KOPT-K1 (cell line): ENCODE measurements around the gene TLCD5.

Experiments used
- H3K27ac ChIP-seq: fragments of 200-600 bp; sonication (generic); 2 replicates; pipeline ENCODE4 v1.5.1; 2016; ENCODE audit warnings: antibody characterized with exemption, mild to moderate bottlenecking, low read depth, low read length; ENCODE audit not compliant: poor library complexity, severe bottlenecking
- H3K36me3 ChIP-seq: fragments of 200-600 bp; sonication (generic); 2 replicates; pipeline ENCODE4 v1.5.1; 2017; ENCODE audit warnings: antibody characterized with exemption, mild to moderate bottlenecking, low read length, moderate library complexity; ENCODE audit not compliant: insufficient read depth
- H3K9me3 ChIP-seq: fragments of 200-600 bp; sonication (generic); 2 replicates; pipeline ENCODE4 v1.5.1; 2017; ENCODE audit warnings: antibody characterized with exemption, low read length, mild to moderate bottlenecking; ENCODE audit not compliant: insufficient read depth, poor library complexity, severe bottlenecking

The TLCD5 gene

DNA sequence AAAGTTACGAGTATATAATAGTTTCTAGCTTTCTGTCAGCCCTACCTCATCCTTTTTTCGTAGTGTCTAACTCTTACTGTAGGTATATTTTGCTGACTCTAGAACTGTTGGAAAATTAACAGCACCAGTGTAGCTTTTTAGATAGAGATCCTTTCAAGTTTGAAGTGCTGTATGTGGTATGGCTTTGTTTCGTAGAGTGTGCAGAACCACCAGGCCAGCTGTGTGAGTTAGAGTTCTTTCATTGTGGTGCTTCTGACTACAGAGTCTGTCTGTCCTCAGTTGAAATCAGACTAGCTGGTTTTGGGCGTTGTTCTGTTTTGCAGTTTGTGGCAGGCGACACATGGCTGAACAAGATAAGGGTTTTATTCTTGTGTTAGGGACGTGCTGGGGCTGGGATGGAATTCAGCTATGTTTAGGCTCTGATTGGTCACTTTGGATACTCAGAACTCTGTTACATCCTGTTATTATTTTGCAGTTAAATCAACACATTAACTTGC is 14.3 kb downstream of the TLCD5 start:
- no peak overlapping the region for H3K27ac ChIP-seq
- peaks cover 17% of the 10 kb centered on the region for H3K9me3 ChIP-seq
- H3K36me3 ChIP-seq: no peaks in the 10 kb centered on the region

DNA sequence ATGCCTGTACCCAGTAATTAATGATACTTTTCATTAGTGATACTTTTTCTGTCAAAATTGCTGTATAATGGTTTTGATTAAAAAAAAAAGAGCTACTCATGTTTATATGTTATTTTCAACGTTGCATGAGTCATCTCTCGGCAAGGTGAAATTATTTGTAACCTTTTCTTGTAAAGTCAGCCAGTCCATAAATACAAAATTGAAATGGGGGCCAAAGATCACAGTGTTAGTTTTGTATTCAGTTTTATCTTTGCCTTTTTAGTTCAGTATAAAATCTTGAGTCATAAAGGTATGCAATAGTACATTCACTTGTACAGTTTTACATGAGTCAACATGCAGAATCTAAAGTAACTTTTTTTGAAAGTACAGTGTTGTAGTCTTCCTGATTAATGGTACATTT is 15.4 kb downstream of the TLCD5 start:
- Histone ChIP-seq H3K36me3 (no peaks in the 10 kb centered on the region), H3K27ac (no peak overlapping the region), H3K9me3 (peaks cover 17% of the 10 kb centered on the region)

DNA sequence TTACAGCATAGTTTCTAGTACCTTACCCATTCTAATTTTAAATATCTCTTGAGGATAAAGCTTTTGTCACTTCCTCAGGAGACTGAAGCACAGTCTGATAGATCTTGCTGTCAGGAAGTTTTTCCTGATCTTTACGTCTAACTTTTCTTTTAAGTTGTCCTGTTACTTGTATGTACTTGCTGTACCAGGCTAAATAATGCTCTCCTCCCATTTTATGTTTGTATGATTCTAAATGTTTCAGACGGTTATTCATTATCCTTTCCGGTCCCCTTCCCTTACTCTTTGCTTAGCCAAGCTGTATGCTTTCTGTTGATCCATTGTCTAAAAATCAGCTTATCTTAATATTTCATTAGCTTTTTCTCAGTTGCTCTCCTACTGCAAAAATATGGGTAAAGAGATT is 17.1 kb downstream of the TLCD5 start:
- Histone ChIP-seq H3K9me3 (peaks cover 17% of the 10 kb centered on the region), H3K27ac (no peak overlapping the region), H3K36me3 (no peaks in the 10 kb centered on the region)

DNA sequence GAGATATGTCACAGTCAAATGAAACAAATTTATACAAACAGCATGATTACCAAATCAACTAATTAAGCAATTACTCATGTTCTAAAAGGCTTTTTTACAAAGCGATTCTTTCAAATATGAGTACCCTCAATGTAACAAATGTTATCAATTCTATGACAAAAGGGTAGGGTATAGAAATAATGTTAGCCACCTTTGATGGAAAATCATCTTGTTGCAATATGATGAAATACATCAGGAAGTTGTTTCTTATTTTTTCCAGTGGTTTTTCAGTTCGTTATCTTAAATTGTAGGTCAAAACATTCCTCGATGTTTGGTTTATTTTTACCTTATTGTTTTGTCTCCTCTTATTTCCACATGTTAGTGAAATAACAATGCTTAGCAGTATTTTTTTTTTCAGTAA is 17.6 kb downstream of the TLCD5 start:
- Histone ChIP-seq H3K27ac (no peak overlapping the region), H3K9me3 (peaks cover 17% of the 10 kb centered on the region), H3K36me3 (no peaks in the 10 kb centered on the region)

DNA sequence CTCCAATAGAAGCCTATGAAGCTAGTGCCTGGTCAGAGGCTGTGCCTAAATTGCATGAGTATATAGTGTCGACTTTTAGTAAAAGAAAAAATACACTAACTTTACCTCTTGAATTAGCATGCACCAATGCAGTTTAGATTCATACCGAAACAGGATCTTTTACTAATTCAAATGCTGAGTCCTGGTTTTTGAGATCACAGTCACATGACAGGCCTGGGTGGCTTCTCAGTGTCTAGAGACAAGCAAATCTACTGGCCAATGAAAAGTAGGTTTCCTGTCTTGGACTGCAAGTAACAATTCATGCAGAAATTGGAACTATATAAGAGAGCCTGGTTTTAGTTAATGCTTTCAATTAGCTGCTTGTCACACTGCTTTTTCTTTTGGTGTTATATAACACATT is 18.3 kb downstream of the TLCD5 start:
- peaks cover 17% of the 10 kb centered on the region for H3K9me3 ChIP-seq
- no peak overlapping the region for H3K27ac ChIP-seq
- no peaks in the 10 kb centered on the region for H3K36me3 ChIP-seq

DNA sequence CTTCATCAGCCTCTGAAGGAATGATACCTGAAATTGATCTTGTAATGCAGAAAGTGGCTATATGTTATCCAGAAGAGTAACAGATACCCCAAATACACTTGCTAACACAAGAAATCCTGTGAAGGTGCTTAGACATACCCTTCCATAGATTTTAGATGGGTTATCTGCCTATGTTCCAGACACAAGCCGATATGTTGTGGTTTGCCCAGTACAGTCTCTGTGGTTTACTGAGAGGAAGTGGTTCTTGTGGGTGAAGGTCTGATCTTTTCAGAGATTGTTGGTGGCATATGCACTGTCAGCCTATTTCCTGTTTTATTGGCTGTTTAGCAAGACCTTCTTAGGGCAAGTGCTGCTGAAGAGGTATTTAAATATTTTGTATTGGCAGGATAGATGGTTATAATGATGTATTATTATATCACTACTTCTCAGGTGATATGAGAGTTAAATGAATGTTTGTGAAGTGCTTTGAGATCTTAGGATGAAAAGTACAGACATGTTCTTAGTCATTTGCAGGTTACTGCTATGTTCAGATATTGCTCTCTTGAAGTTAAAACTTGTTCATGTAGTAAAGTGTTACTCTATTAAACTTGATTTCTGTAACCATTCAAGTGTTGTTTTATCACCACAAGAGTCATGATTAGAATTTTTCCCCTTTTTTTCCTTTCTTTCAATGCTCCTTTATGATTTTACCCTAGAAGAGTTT is 19.4 kb downstream of the TLCD5 start:
- H3K36me3 ChIP-seq: no peaks in the 10 kb centered on the region
- peaks cover 17% of the 10 kb centered on the region for H3K9me3 ChIP-seq

DNA sequence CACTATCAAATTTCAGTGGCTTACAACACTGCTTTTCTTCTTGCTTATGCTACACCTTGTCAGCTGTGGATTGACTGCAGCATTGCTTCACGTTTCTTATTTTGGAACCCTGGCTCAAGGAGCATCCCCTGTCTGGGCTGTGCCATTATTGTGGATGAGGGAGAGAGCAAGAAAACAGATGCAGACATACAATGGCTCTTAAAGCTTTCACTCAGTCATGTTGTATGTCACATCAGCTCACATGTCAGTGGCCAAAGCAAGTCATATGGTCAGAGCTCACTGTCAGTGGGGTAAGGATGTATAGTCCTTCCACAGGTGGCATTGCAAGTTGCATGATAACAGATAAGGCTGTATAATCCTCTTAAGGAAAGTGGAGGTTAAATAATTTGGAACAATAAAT is 21.1 kb downstream of the TLCD5 start:
- H3K36me3 ChIP-seq: no peaks in the 10 kb centered on the region
- no peak overlapping the region for H3K27ac ChIP-seq
- H3K9me3 ChIP-seq: peaks cover 17% of the 10 kb centered on the region

More for the DNA sequence above, 19.4 kb downstream of the TLCD5 start:
- H3K27ac ChIP-seq: no peak overlapping the region

GRCh38 chr11:120350637-120351036 is 25.5 kb downstream of the TLCD5 start:
- Histone ChIP-seq H3K27ac (no peak overlapping the region), H3K9me3 (no peaks in the 10 kb centered on the region), H3K36me3 (no peaks in the 10 kb centered on the region)

GRCh38 chr11:120352405-120352804 is 27.3 kb downstream of the TLCD5 start:
- no peaks in the 10 kb centered on the region for H3K36me3 ChIP-seq
- no peak overlapping the region for H3K27ac ChIP-seq
- no peaks in the 10 kb centered on the region for H3K9me3 ChIP-seq

DNA sequence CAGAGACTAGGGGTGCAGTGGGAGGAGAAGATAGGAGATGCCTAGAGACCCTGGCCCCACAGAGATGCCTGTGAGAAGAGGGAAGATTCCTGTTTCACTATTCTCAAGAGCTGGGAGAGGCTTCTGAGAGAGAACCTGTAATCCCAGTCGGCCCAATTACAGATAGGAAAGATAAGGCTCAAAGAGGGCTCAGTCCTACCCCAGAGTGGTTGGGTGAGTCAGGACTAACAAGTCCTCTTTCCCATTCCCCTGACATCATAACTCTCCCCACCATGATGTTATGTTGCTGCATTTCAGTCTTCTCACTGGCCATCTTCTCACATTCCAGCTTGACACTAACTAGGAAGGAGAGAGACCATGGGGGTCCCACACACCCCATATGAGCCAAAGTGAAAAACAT is 29.0 kb downstream of the TLCD5 start:
- H3K27ac ChIP-seq: no peak overlapping the region
- H3K36me3 ChIP-seq: no peaks in the 10 kb centered on the region
- no peaks in the 10 kb centered on the region for H3K9me3 ChIP-seq

DNA sequence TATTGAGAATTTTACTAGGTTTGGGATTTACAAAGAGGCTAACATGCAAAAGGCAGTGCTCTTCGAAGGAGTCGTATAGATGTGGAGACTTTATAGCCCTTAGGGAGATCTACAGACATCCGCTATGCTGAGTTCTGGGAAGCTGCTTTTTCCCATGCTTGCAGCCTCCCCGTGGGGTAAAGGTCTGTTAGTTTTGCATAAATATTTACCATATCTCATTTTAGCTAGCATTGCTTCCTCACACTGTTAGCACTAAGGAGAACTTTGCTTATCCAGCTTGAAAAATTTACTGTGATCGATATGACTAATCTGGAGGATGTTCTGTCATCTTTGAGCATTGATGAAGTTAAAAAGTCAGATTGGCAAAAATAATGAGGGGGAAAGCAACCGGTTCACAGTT is 29.7 kb downstream of the TLCD5 start:
- Histone ChIP-seq H3K36me3 (no peaks in the 10 kb centered on the region), H3K9me3 (no peaks in the 10 kb centered on the region), H3K27ac (no peak overlapping the region)

GRCh38 chr11:120357620-120358019 is 32.5 kb downstream of the TLCD5 start:
- Histone ChIP-seq H3K27ac (no peak overlapping the region), H3K9me3 (no peaks in the 10 kb centered on the region), H3K36me3 (no peaks in the 10 kb centered on the region)

DNA sequence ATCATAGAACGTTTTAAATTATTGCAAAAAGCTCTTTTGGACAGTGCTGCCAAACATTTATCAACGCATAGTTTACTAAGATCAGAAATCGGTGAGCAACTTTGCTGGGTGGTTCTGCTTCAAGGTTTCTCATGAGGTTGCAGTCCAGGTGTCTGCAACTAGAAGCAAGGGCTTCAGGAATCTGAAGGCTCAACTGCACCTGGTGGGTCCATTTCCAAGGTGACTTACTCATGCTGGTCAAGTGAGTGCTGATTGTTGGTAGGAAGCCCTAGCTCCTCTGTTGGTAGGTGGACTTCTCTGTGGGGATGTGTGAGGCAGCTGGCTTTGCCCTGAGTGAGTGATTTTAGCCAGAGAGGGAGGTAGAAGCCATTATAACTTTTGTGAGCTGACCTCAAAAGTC is 33.6 kb downstream of the TLCD5 start:
- H3K27ac ChIP-seq: no peak overlapping the region
- no peaks in the 10 kb centered on the region for H3K36me3 ChIP-seq
- H3K9me3 ChIP-seq: no peaks in the 10 kb centered on the region

DNA sequence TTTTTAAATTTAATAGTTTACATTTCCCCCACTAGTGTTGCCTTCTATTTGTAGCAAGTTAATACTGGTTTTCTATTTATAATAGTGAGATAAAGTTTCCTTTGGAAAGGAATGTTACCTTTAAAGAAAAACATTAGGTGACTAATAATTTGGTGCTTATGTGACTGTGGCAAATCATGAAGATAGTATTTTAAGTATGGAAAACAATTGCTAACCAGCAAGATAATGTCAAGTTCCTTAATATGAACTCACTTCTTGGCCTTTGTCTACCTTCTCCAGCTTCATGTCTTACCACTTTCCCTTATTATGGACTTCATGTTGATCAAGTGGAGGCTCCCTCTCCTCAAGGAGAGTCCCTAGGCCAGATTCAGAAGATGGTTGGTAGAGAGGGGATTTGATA is 38.3 kb downstream of the TLCD5 start:
- no peak overlapping the region for H3K27ac ChIP-seq
- no peaks in the 10 kb centered on the region for H3K36me3 ChIP-seq
- H3K9me3 ChIP-seq: no peaks in the 10 kb centered on the region

GRCh38 chr11:120365512-120365911 is 40.4 kb downstream of the TLCD5 start:
- no peak overlapping the region for H3K27ac ChIP-seq

DNA sequence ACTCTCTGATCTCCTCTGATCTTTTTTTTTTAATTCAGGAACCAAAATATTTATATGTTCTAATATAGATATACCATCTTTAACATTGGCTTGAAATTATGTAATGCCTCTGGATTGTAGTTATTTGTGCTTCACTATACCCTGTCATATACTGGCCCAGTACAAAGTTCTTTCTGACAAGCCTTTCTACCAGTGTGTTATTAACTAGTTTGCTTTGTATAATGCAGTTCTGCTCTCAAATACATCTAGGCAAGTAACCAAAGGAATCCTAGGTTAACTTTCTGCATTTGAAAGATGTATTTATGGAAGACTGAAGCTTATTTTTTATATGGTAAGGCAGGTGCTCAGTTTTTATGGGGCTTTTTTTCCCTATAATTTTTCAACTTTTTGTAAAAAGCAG is 47.2 kb downstream of the TLCD5 start:
- Histone ChIP-seq H3K36me3 (no peaks in the 10 kb centered on the region), H3K27ac (no peak overlapping the region), H3K9me3 (no peaks in the 10 kb centered on the region)

More at GRCh38 chr11:120365512-120365911, 40.4 kb downstream of the TLCD5 start:
- Histone ChIP-seq H3K9me3 (no peaks in the 10 kb centered on the region), H3K36me3 (no peaks in the 10 kb centered on the region)
